Measurements from ENCODE around the gene SELENOS. TPM values are rescaled to one million over a fixed set of nuclear protein-coding genes. Genes with fewer than 3 reads are reported as not detected.

SELENOS gene
- total RNA-seq, 1 donor from 2014 or later, result 83.1 TPM

Other genes starting within 250 kb of the SELENOS start
- gene CHSY1, start 25.4 kb downstream of the SELENOS start, total RNA-seq, result 22.2 and 31.9 TPM in 2 replicates
- 9.2 and 9.5 TPM in 2 replicates for gene SNRPA1, start 17.8 kb upstream of the SELENOS start, total RNA-seq
- gene PCSK6, start 212.2 kb upstream of the SELENOS start, total RNA-seq, result 20.0 and 38.9 TPM in 2 replicates